H9 (cell line): ENCODE results near the gene HIKESHI. TPM values are rescaled to one million over a fixed set of nuclear protein-coding genes. Genes with fewer than 3 reads are reported as not detected.

Source experiments
- DNase-seq: peaks from one replicate; pipeline ENCODE4 v3.0.0-alpha.2; 2017
- H2AFZ ChIP-seq: one replicate; pipeline ENCODE4 v1.6.1; 2013; ENCODE audit warnings: mild to moderate bottlenecking, low read length, control low read depth, moderate library complexity
- H2AK5ac ChIP-seq: 2 replicates; pipeline ENCODE4 v1.6.1; 2013; ENCODE audit warnings: low read length, control low read depth, mixed read lengths; ENCODE audit not compliant: insufficient read length
- H2BK120ac ChIP-seq: one replicate; pipeline ENCODE4 v1.6.1; 2013; ENCODE audit warnings: low read depth, mild to moderate bottlenecking, low read length, control low read depth, inconsistent platforms; ENCODE audit not compliant: poor library complexity, severe bottlenecking
- H2BK12ac ChIP-seq: 2 replicates; pipeline ENCODE4 v1.6.1; 2013; ENCODE audit warnings: low read length, control low read depth, mixed read lengths, low read depth; ENCODE audit not compliant: insufficient read length
- H2BK15ac ChIP-seq: 2 replicates; pipeline ENCODE4 v1.6.1; 2013; ENCODE audit warnings: low read depth, low read length, control low read depth
- H2BK20ac ChIP-seq: one replicate; pipeline ENCODE4 v1.6.1; 2013; ENCODE audit warnings: low read depth, mild to moderate bottlenecking, low read length, control low read depth, inconsistent platforms; ENCODE audit not compliant: poor library complexity, severe bottlenecking
- H2BK5ac ChIP-seq: 2 replicates; pipeline ENCODE4 v1.6.1; 2013; ENCODE audit warnings: low read length, control low read depth, mixed read lengths; ENCODE audit not compliant: insufficient read length
- H3K14ac ChIP-seq: 2 replicates; pipeline ENCODE4 v1.6.1; 2013; ENCODE audit warnings: low read length, control low read depth; ENCODE audit not compliant: insufficient read depth
- H3K18ac ChIP-seq: 2 replicates; pipeline ENCODE4 v1.6.1; 2013; ENCODE audit warnings: low read depth, mild to moderate bottlenecking, mixed read lengths, low read length, control low read depth; ENCODE audit not compliant: insufficient read length
- H3K23ac ChIP-seq: 2 replicates; pipeline ENCODE4 v1.6.1; 2013; ENCODE audit warnings: low read length, control low read depth, mixed read lengths, low read depth; ENCODE audit not compliant: insufficient read length
- H3K23me2 ChIP-seq: 2 replicates; pipeline ENCODE4 v1.6.1; 2013; ENCODE audit warnings: low read depth, mild to moderate bottlenecking, mixed read lengths, low read length, control low read depth; ENCODE audit not compliant: insufficient read length, poor library complexity, severe bottlenecking
- H3K27ac ChIP-seq: 2 replicates; pipeline ENCODE4 v1.5.1; 2013; ENCODE audit warnings: low read length, control low read depth, mixed read lengths, low read depth; ENCODE audit not compliant: insufficient read length
- H3K27me3 ChIP-seq: 2 replicates; pipeline ENCODE4 v1.6.1; 2013; ENCODE audit warnings: low read length, control low read depth, inconsistent platforms; ENCODE audit not compliant: insufficient read depth
- H3K4ac ChIP-seq: 2 replicates; pipeline ENCODE4 v1.6.1; 2013; ENCODE audit warnings: low read depth, mild to moderate bottlenecking, control low read depth, inconsistent platforms, low read length, moderate library complexity
- H3K4me1 ChIP-seq: 2 replicates; pipeline ENCODE4 v1.6.1; 2013; ENCODE audit warnings: low read length, control low read depth, inconsistent platforms; ENCODE audit not compliant: insufficient read depth
- H3K4me2 ChIP-seq: 2 replicates; pipeline ENCODE4 v1.6.1; 2013; ENCODE audit warnings: low read length, control low read depth, mixed read lengths; ENCODE audit not compliant: insufficient read length, insufficient read depth
- H3K56ac ChIP-seq: 2 replicates; pipeline ENCODE4 v1.6.1; 2013; ENCODE audit warnings: low read depth, mild to moderate bottlenecking, mixed read lengths, low read length, control low read depth; ENCODE audit not compliant: insufficient read length
- H3K79me1 ChIP-seq: 2 replicates; pipeline ENCODE4 v1.6.1; 2013; ENCODE audit warnings: low read depth, mild to moderate bottlenecking, moderate library complexity, low read length, control low read depth, inconsistent platforms; ENCODE audit not compliant: insufficient read depth, poor library complexity, severe bottlenecking
- H3K79me2 ChIP-seq: 2 replicates; pipeline ENCODE4 v1.6.1; 2013; ENCODE audit warnings: low read length, control low read depth, inconsistent platforms; ENCODE audit not compliant: insufficient read depth
- H3K9ac ChIP-seq: 2 replicates; pipeline ENCODE4 v1.6.1; 2013; ENCODE audit warnings: low read length, control low read depth, mixed read lengths; ENCODE audit not compliant: insufficient read length; ENCODE audit errors: extremely low read depth
- H3K9me3 ChIP-seq: one replicate; pipeline ENCODE4 v1.6.1; 2013; ENCODE audit warnings: low read depth, low read length, inconsistent platforms; ENCODE audit not compliant: control insufficient read depth
- H3T11ph ChIP-seq: one replicate; pipeline ENCODE4 v1.6.1; 2013; ENCODE audit warnings: mild to moderate bottlenecking, low read length, control low read depth, inconsistent platforms
- H4K20me1 ChIP-seq: one replicate; pipeline ENCODE4 v1.6.1; 2013; ENCODE audit not compliant: control insufficient read depth, insufficient read length, insufficient read depth
- H4K5ac ChIP-seq: 2 replicates; pipeline ENCODE4 v1.6.1; 2013; ENCODE audit warnings: low read depth, mild to moderate bottlenecking, mixed read lengths, low read length, control low read depth; ENCODE audit not compliant: insufficient read length
- H4K8ac ChIP-seq: replicated peaks from 2 replicates; pipeline ENCODE4 v1.6.1; 2013; ENCODE audit warnings: low read length, control low read depth, mixed read lengths, low read depth; ENCODE audit not compliant: insufficient read length
- H4K91ac ChIP-seq: 2 replicates; pipeline ENCODE4 v1.6.1; 2013; ENCODE audit warnings: low read depth, mild to moderate bottlenecking, moderate library complexity, mixed read lengths, low read length, control low read depth; ENCODE audit not compliant: insufficient read length
- H3K27ac Mint-ChIP-seq, 3 experiments: 2 replicates in 2 of 3; 3 replicates in 1 of 3; pipeline ENCODE4 v1.8.0; 2020 to 2021; ENCODE audit warnings: mixed read lengths in 3 of 3, mild to moderate bottlenecking in 1 of 3, moderate library complexity in 1 of 3
- H3K27me3 Mint-ChIP-seq: 2 replicates; pipeline ENCODE4 v1.8.0; 2021; ENCODE audit warnings: low read depth, mild to moderate bottlenecking, moderate library complexity, mixed read lengths
- H3K36me3 Mint-ChIP-seq, 3 experiments: 2 replicates in 2 of 3; 3 replicates in 1 of 3; pipeline ENCODE4 v1.8.0; 2020 to 2021; ENCODE audit warnings: low read depth in 3 of 3, mixed read lengths in 3 of 3; ENCODE audit not compliant: insufficient read depth in 1 of 3
- H3K4me1 Mint-ChIP-seq, 2 experiments: 2 replicates each; pipeline ENCODE4 v1.8.0; 2020; ENCODE audit warnings: mixed read lengths in 2 of 2
- H3K4me3 Mint-ChIP-seq, 2 experiments: 2 replicates in 1 of 2; 3 replicates in 1 of 2; pipeline ENCODE4 v1.8.0; 2020 to 2021; ENCODE audit warnings: mild to moderate bottlenecking in 2 of 2, mixed read lengths in 2 of 2, moderate library complexity in 1 of 2
- H3K9me3 Mint-ChIP-seq, 2 experiments: 2 replicates in 1 of 2; 3 replicates in 1 of 2; pipeline ENCODE4 v1.8.0; 2020; ENCODE audit warnings: mild to moderate bottlenecking in 2 of 2, mixed read lengths in 2 of 2, moderate library complexity in 1 of 2
- CTCF ChIP-seq: fragments of 200-600 bp; sonication (generic); conservative IDR thresholded peaks from 3 replicates; pipeline ENCODE4 v1.8.0; 2021; ENCODE audit warnings: antibody characterized with exemption, mild to moderate bottlenecking
- total RNA-seq: library from RNA; stranded (reverse); gene quantifications from 2 replicates; pipeline ENCODE4 v1.2.1, GENCODE V29; 2021

The HIKESHI gene
- total RNA-seq, 1 experiment from 2014 or later = 54.1 TPM

- no peak for DNase-seq
- no peak overlapping the region for H2BK12ac ChIP-seq
- H3K4me2 ChIP-seq = no peak overlapping the region
- no peak overlapping the region for H3K27ac ChIP-seq
- H2BK20ac ChIP-seq = no peak overlapping the region
- H3K23me2 ChIP-seq = no peaks in the 10 kb centered on the region
- no peak overlapping the region for H3K14ac ChIP-seq
- H3K4me1 ChIP-seq = no peaks in the 10 kb centered on the region
- no peak overlapping the region for H4K8ac ChIP-seq
- no peak overlapping the region for H2AK5ac ChIP-seq
- peaks cover 13 to 16% of the 10 kb centered on the region in 2 experiments for H3K4me1 Mint-ChIP-seq
- no peaks in the 10 kb centered on the region for H3K79me1 ChIP-seq
- no peak overlapping the region for H3K18ac ChIP-seq
- no peaks in the 10 kb centered on the region for H3K79me2 ChIP-seq
- no peak overlapping the region for H3K4me3 Mint-ChIP-seq
- no peaks in the 10 kb centered on the region for H3K36me3 Mint-ChIP-seq
- H3K56ac ChIP-seq = no peak overlapping the region
- no peaks in the 10 kb centered on the region for H3K9me3 ChIP-seq
- H4K91ac ChIP-seq = no peak overlapping the region
- H3K9me3 Mint-ChIP-seq = peaks cover 0 to 2% of the 10 kb centered on the region in 2 experiments; a peak in 1 of 5 replicates
- no peak overlapping the region for H3K27ac Mint-ChIP-seq
- no peak overlapping the region for H2BK5ac ChIP-seq
- H4K20me1 ChIP-seq = no peaks in the 10 kb centered on the region
- no peaks in the 10 kb centered on the region for H3K27me3 Mint-ChIP-seq
- no peak overlapping the region for H2AFZ ChIP-seq
- no peak overlapping the region for H3K9ac ChIP-seq
- no peak overlapping the region for H2BK15ac ChIP-seq
- TF ChIP-seq CTCF = no peak
- no peak overlapping the region for H4K5ac ChIP-seq
- H3K4ac ChIP-seq = no peak overlapping the region
- H3K23ac ChIP-seq = no peak overlapping the region
- no peak overlapping the region for H2BK120ac ChIP-seq
- no peaks in the 10 kb centered on the region for H3K27me3 ChIP-seq
- H3T11ph ChIP-seq = no peak overlapping the region
These were observed 75.9 kb downstream of the HIKESHI start for GRCh38 chr11:86377972-86378371.
